GM12873 (cell line): ENCODE measurements around the gene KRTAP10-12.

Source experiments
- TF ChIP-seq, protein P1 (sequence below): IDR thresholded peaks from 2 replicates; pipeline ENCODE4 v1.5.1; 2012; ENCODE audit warnings: low read depth, mild to moderate bottlenecking, moderate library complexity, low read length, control low read depth; ENCODE audit not compliant: insufficient read depth; ENCODE audit errors: missing control alignments

The KRTAP10-12 gene

DNA sequence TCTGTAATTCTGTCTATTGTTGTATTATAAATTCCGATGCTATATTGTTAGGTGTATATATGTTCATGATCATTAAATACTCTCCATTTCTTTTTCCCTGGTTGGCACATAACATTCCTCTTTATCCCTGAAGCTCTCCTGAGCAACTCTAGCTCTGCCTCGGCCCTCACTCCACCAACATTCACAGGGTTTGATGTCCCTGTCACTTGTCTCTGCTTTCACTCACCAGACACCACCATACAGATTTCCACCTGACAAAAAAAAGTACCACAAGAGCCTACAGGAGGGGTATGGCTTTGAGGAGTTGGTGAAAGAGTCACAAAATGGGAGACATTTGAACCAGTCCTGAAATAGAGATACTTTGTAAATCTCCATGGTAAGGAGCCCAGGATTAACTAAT lies 23.2 kb downstream of the KRTAP10-12 start:
- TF ChIP-seq, protein P1, sequence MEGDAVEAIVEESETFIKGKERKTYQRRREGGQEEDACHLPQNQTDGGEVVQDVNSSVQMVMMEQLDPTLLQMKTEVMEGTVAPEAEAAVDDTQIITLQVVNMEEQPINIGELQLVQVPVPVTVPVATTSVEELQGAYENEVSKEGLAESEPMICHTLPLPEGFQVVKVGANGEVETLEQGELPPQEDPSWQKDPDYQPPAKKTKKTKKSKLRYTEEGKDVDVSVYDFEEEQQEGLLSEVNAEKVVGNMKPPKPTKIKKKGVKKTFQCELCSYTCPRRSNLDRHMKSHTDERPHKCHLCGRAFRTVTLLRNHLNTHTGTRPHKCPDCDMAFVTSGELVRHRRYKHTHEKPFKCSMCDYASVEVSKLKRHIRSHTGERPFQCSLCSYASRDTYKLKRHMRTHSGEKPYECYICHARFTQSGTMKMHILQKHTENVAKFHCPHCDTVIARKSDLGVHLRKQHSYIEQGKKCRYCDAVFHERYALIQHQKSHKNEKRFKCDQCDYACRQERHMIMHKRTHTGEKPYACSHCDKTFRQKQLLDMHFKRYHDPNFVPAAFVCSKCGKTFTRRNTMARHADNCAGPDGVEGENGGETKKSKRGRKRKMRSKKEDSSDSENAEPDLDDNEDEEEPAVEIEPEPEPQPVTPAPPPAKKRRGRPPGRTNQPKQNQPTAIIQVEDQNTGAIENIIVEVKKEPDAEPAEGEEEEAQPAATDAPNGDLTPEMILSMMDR: no peak

DNA sequence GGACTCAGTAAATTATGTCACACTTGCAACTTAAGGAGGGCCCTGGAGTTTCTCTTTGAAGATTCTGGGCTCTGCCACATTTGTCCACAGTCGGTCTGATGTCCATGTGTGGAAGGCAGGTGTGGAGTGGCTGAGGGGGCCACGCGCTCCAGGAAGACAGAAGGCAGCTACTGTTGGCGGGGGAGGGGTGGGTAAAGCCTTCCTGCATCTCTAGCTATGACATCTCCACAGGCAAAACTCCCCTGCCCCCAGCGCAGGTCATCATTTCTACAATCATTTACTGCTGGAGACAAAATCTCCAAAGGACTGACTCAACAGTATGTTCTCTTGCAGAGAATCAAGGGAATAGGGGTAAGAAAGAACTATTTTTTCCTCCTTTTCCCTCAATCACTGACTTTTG lies 25.8 kb downstream of the KRTAP10-12 start:
- TF ChIP-seq, protein P1: no peak

DNA sequence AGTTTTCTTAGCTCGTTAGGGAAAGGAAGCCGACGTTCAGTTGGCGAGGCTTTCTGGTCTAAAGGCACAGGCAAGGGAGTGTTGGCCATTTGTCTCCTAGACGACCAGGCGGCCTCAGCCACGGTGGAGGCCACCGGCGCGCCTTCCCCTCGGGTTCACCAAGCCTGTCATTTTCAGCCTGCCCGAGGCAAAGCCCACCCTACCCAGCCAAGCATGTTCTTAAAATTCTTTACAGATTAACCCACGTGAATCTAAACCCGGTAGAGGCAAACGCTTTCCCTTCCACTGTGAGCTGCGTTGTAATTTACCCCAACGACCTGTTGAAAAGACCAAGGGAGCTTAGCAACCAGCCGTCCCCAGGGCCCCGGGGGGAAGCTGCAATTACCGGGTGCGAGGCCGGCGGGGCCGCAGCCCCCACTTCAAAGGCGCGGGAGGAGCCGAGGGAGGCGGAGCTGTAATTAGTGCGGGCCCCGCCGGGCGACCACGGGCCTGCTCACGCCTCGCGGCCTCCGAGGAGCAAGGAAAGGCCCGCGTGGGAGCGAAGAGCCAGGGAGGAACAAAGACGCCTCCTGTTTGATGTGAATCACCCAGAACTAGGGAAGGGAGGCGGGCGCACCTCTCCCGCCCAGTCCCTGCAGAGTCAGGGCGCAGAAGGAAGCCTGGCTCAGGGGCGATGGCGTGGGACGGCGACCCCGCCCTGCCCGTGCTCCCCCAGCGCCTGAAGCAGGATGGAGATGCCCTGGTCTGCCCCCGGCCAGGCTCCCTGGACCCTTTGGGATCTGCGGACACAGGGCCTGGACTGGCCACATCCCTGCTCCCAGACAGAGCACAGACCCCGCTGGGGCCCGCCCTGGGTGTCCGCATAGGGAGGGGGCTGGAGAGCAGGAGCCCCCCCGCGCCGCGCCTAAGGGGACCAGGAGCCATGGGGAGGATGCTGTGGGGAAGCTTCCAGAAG lies 26.5 kb downstream of the KRTAP10-12 start:
- TF ChIP-seq, protein P1: no peak

DNA sequence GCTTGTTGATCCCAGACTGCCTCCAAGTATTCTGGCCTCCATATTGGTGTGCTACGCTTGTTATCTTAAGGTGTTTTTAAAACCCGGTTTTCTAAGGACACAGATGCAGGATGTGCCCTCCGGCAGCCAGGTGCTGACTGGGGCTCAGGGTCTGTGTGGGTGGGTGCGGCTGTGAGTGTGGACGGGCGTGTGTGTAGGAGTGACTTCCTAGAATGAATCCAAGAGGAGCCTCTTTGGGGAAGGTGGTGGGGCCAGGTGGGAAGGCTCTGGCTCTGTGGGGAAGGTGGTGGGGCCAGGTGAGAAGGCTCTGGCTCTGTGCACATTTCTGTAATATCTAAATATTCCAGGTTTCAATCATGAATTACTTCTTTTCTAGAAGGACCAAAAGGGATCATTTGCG lies 27.2 kb downstream of the KRTAP10-12 start:
- TF ChIP-seq, protein P1: no peak

DNA sequence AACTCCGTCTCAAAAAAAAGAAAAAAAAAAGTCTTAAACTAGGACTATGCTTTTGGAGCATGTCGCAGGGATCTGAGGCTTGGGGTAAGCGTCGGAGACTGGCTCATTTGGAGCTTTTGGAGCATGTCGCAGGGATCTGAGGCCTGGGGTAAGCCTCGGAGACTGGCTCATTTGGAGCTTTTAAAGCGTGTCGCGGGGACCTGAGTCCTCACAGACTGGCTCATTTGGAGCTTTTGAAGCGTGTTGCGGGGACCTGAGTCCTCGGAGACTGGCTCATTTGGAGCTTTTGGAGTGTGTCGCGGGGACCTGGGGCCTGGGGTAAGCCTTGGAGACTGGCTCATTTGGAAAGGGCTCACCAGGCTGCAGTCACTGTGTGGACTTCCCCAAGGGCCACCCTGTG lies 28.0 kb downstream of the KRTAP10-12 start:
- TF ChIP-seq, protein P1: no peak

DNA sequence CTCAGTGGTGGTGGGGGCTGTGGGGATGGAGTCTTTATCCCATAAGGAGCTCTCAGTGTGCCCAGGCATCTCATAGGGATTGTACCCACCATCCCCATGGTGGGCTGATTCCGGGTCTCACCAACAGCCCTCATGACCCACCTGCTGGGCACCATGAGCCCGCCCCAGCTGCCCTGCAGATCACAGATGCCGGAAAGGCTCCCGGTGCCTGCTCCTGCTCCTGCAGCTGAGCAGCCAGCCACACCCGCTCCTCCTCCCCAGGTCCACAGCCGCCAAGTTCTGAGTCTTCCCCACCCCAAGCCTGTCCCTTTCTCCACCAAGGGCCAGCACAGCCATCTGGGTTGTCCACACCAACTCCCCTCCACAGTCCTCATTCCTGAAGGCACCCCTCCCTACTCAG lies 29.9 kb downstream of the KRTAP10-12 start:
- TF ChIP-seq, protein P1: no peak

DNA sequence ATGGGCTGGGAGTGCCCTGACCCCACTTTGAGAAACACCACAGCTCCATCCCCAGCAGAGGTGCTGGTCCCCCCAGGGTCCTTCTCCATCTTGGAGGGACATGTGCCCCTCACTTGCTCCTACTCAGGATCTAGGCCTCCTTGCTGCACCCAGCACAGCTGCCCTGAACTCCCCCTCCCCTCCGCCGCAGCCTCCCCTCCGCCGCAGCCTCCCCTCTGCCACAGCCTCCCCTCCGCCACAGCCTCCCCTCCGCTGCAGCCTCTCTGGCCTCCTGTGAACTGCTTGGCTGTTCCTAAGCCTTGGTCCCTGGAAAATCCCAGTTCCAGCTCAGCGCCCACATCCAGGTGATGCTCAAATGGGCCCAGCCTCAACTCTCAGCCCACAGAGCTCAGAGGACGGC lies 30.3 kb downstream of the KRTAP10-12 start:
- TF ChIP-seq, protein P1: no peak
